GM23338 (cell line): ENCODE data around the gene PYGO2. TPM values are rescaled to one million over a fixed set of nuclear protein-coding genes. Genes with fewer than 3 reads are reported as not detected.

Experiments
- ATAC-seq: fragments of 200-7000 bp; cut with Tn5 transposase; 3 replicates; pipeline ENCODE4 v1.9.1; 2020
- DNase-seq: peaks from one replicate; pipeline ENCODE4 v3.0.0-alpha.2; 2015; ENCODE audit warnings: low spot score
- H2AFZ ChIP-seq: fragments of 200-600 bp; sonication (generic); 2 replicates; pipeline ENCODE4 v1.8.0; 2016; ENCODE audit warnings: antibody characterized with exemption, mild to moderate bottlenecking, moderate library complexity
- H3F3A ChIP-seq: fragments of 200-600 bp; sonication (generic); replicated peaks from 2 replicates; pipeline ENCODE4 v1.8.0; 2017; ENCODE audit warnings: antibody characterized with exemption, mixed run types, low read depth
- H3K27ac ChIP-seq: fragments of 200-600 bp; sonication (generic); 2 replicates; pipeline ENCODE4 v1.6.1; 2016; ENCODE audit warnings: low read depth
- H3K27me3 ChIP-seq: fragments of 200-600 bp; sonication (generic); 2 replicates; pipeline ENCODE4 v1.8.0; 2016; ENCODE audit warnings: mild to moderate bottlenecking, mixed run types, moderate library complexity; ENCODE audit not compliant: insufficient read depth
- H3K36me3 ChIP-seq: fragments of 200-600 bp; sonication (generic); 2 replicates; pipeline ENCODE4 v1.8.0; 2016; ENCODE audit warnings: mild to moderate bottlenecking; ENCODE audit not compliant: insufficient read depth
- H3K4me1 ChIP-seq: fragments of 200-600 bp; sonication (generic); 2 replicates; pipeline ENCODE4 v1.8.0; 2016; ENCODE audit warnings: mild to moderate bottlenecking, moderate library complexity; ENCODE audit not compliant: insufficient read depth
- H3K4me2 ChIP-seq: fragments of 200-600 bp; sonication (generic); 2 replicates; pipeline ENCODE4 v1.7.1; 2017; ENCODE audit warnings: mixed run types
- H3K4me3 ChIP-seq: fragments of 200-600 bp; sonication (generic); 2 replicates; pipeline ENCODE4 v1.6.1; 2016; ENCODE audit warnings: mixed run types
- H3K79me2 ChIP-seq: fragments of 200-600 bp; sonication (generic); replicated peaks from 2 replicates; pipeline ENCODE4 v1.8.0; 2017; ENCODE audit warnings: mild to moderate bottlenecking; ENCODE audit not compliant: insufficient read depth
- H3K9me2 ChIP-seq: fragments of 200-600 bp; sonication (generic); 2 replicates; pipeline ENCODE4 v1.8.0; 2017; ENCODE audit not compliant: insufficient read depth
- H4K20me1 ChIP-seq: fragments of 200-600 bp; sonication (generic); replicated peaks from 2 replicates; pipeline ENCODE4 v1.8.0; 2017; ENCODE audit warnings: mild to moderate bottlenecking; ENCODE audit not compliant: insufficient read depth
- H3K27ac Mint-ChIP-seq: 2 replicates; pipeline ENCODE4 v1.8.0; 2020; ENCODE audit warnings: inconsistent platforms, mild to moderate bottlenecking, moderate library complexity, mixed read lengths
- H3K27me3 Mint-ChIP-seq: 3 replicates; pipeline ENCODE4 v1.8.0; 2022; ENCODE audit warnings: low read depth, mild to moderate bottlenecking, moderate library complexity, mixed read lengths, inconsistent platforms; ENCODE audit not compliant: insufficient read depth, poor library complexity
- H3K36me3 Mint-ChIP-seq: 3 replicates; pipeline ENCODE4 v1.8.0; 2021; ENCODE audit warnings: low read depth, mild to moderate bottlenecking, inconsistent platforms, moderate library complexity, mixed read lengths
- H3K4me1 Mint-ChIP-seq: 3 replicates; pipeline ENCODE4 v1.8.0; 2020; ENCODE audit warnings: mild to moderate bottlenecking, inconsistent platforms, mixed read lengths
- H3K4me3 Mint-ChIP-seq: 3 replicates; pipeline ENCODE4 v1.8.0; 2021; ENCODE audit warnings: moderate library complexity, mild to moderate bottlenecking, inconsistent platforms, mixed read lengths
- H3K9me3 Mint-ChIP-seq: 3 replicates; pipeline ENCODE4 v1.8.0; 2020; ENCODE audit warnings: moderate library complexity, mild to moderate bottlenecking, inconsistent platforms, mixed read lengths
- CREB1 ChIP-seq: fragments of 250-450 bp; sonication (Bioruptor Pico); IDR thresholded peaks from 2 replicates; pipeline ENCODE4 v1.5.0; 2020; ENCODE audit warnings: low read depth, mild to moderate bottlenecking, moderate library complexity
- EZH2 ChIP-seq: fragments of 200-600 bp; sonication (generic); IDR thresholded peaks from one replicate; pipeline ENCODE4 v1.8.0; 2017; ENCODE audit warnings: antibody characterized with exemption, mild to moderate bottlenecking, low read depth; ENCODE audit not compliant: unreplicated experiment
- EZH2phosphoT487 ChIP-seq: fragments of 200-600 bp; sonication (generic); IDR thresholded peaks from one replicate; pipeline ENCODE4 v1.8.1; 2018; ENCODE audit warnings: antibody characterized with exemption; ENCODE audit not compliant: unreplicated experiment
- JUNB ChIP-seq: IDR thresholded peaks from one replicate; pipeline ENCODE4 v1.6.1; 2016; ENCODE audit warnings: antibody characterized with exemption; ENCODE audit not compliant: unreplicated experiment
- NANOG ChIP-seq: IDR thresholded peaks from 2 replicates; pipeline ENCODE4 v1.6.1; 2016; ENCODE audit warnings: antibody characterized with exemption, borderline replicate concordance
- POLR2AphosphoS5 ChIP-seq: IDR thresholded peaks from 2 replicates; pipeline ENCODE4 v1.6.1; 2016; ENCODE audit warnings: antibody characterized with exemption, low read depth
- STAT1 ChIP-seq: IDR thresholded peaks from one replicate; pipeline ENCODE4 v1.6.1; 2016; ENCODE audit warnings: antibody characterized with exemption; ENCODE audit not compliant: unreplicated experiment
- ZNF114 ChIP-seq: fragments of 250-450 bp; sonication (Bioruptor Pico); IDR thresholded peaks from 2 replicates; pipeline ENCODE4 v1.5.0; 2020; ENCODE audit warnings: mild to moderate bottlenecking, moderate library complexity
- ZNF331 ChIP-seq: fragments of 250-450 bp; sonication (Bioruptor Pico); IDR thresholded peaks from 2 replicates; pipeline ENCODE4 v1.5.0; 2020; ENCODE audit warnings: low read depth, mild to moderate bottlenecking, moderate library complexity
- polyA plus RNA-seq: library from polyadenylated mRNA; unstranded; fragments of >200 nt; fragmentation: Nextera tagmentation; extraction: Ambion mirVana; gene quantifications from 2 replicates; pipeline ENCODE4 v1.2.1, GENCODE V29; 2016
- total RNA-seq: library from RNA; depleted of rRNA; stranded (reverse); fragments of >200 nt; shearing (Covaris generic); gene quantifications from 2 replicates; pipeline ENCODE4 v1.2.3, GENCODE V29; 2014
- TF ChIP-seq, protein P1 (sequence below): fragments of 250-450 bp; sonication (Bioruptor Pico); IDR thresholded peaks from 2 replicates; pipeline ENCODE4 v1.5.0; 2020; ENCODE audit warnings: mild to moderate bottlenecking, moderate library complexity
- TF ChIP-seq, protein P2 (sequence below): IDR thresholded peaks from one replicate; pipeline ENCODE4 v1.6.1; 2018; ENCODE audit warnings: antibody characterized with exemption; ENCODE audit not compliant: unreplicated experiment
- TF ChIP-seq, protein P3 (sequence below), 2 experiments: fragments of 200-600 bp in 1 of 2; sonication (generic) in 1 of 2; conservative IDR thresholded peaks; 2 replicates each; pipeline versions ENCODE4 v1.5.1 to v1.6.1; 2016 to 2017; ENCODE audit warnings: antibody characterized with exemption in 2 of 2, low read depth in 2 of 2, mild to moderate bottlenecking in 2 of 2, moderate library complexity in 1 of 2
- TF ChIP-seq, protein P4 (sequence below): IDR thresholded peaks from 2 replicates; pipeline ENCODE4 v1.6.1; 2016; ENCODE audit warnings: antibody characterized with exemption

PYGO2 gene
- total and polyA plus RNA-seq, 2 experiments from 2014 or later, result 11.0 to 29.0 TPM

- H3K27ac Mint-ChIP-seq, result no peak overlapping the region
- no peak overlapping the region for H3K4me2 ChIP-seq
- no peaks in the 10 kb centered on the region for H4K20me1 ChIP-seq
Observed at GRCh38 chr1:154911691-154912550, 49.7 kb downstream of the PYGO2 start.

More at GRCh38 chr1:154911691-154912550, 49.7 kb downstream of the PYGO2 start:
- no peak overlapping the region for H3K4me3 Mint-ChIP-seq
- peaks cover 3% of the 10 kb centered on the region; the same call in 2 of the 3 replicates for H3K4me1 Mint-ChIP-seq
- Histone ChIP-seq H3K4me3 (no peak overlapping the region), H3K36me3 (peaks cover 5% of the 10 kb centered on the region; the same call in 1 of the 2 replicates), H3F3A (no peaks in the 10 kb centered on the region), H3K9me2 (peaks cover 7% of the 10 kb centered on the region; the same call in 1 of the 2 replicates), H3K79me2 (no peaks in the 10 kb centered on the region), H3K27me3 (no peaks in the 10 kb centered on the region), H3K27ac (no peak overlapping the region), H2AFZ (no peak overlapping the region), H3K4me1 (no peaks in the 10 kb centered on the region)
- H3K9me3 Mint-ChIP-seq, result peaks cover 22% of the 10 kb centered on the region
- H3K36me3 Mint-ChIP-seq, result peaks cover 8% of the 10 kb centered on the region; the same call in 2 of the 3 replicates
- DNase-seq (no peak), ATAC-seq (no peak; the same call in 2 of the 3 replicates)
- TF ChIP-seq, protein P1, sequence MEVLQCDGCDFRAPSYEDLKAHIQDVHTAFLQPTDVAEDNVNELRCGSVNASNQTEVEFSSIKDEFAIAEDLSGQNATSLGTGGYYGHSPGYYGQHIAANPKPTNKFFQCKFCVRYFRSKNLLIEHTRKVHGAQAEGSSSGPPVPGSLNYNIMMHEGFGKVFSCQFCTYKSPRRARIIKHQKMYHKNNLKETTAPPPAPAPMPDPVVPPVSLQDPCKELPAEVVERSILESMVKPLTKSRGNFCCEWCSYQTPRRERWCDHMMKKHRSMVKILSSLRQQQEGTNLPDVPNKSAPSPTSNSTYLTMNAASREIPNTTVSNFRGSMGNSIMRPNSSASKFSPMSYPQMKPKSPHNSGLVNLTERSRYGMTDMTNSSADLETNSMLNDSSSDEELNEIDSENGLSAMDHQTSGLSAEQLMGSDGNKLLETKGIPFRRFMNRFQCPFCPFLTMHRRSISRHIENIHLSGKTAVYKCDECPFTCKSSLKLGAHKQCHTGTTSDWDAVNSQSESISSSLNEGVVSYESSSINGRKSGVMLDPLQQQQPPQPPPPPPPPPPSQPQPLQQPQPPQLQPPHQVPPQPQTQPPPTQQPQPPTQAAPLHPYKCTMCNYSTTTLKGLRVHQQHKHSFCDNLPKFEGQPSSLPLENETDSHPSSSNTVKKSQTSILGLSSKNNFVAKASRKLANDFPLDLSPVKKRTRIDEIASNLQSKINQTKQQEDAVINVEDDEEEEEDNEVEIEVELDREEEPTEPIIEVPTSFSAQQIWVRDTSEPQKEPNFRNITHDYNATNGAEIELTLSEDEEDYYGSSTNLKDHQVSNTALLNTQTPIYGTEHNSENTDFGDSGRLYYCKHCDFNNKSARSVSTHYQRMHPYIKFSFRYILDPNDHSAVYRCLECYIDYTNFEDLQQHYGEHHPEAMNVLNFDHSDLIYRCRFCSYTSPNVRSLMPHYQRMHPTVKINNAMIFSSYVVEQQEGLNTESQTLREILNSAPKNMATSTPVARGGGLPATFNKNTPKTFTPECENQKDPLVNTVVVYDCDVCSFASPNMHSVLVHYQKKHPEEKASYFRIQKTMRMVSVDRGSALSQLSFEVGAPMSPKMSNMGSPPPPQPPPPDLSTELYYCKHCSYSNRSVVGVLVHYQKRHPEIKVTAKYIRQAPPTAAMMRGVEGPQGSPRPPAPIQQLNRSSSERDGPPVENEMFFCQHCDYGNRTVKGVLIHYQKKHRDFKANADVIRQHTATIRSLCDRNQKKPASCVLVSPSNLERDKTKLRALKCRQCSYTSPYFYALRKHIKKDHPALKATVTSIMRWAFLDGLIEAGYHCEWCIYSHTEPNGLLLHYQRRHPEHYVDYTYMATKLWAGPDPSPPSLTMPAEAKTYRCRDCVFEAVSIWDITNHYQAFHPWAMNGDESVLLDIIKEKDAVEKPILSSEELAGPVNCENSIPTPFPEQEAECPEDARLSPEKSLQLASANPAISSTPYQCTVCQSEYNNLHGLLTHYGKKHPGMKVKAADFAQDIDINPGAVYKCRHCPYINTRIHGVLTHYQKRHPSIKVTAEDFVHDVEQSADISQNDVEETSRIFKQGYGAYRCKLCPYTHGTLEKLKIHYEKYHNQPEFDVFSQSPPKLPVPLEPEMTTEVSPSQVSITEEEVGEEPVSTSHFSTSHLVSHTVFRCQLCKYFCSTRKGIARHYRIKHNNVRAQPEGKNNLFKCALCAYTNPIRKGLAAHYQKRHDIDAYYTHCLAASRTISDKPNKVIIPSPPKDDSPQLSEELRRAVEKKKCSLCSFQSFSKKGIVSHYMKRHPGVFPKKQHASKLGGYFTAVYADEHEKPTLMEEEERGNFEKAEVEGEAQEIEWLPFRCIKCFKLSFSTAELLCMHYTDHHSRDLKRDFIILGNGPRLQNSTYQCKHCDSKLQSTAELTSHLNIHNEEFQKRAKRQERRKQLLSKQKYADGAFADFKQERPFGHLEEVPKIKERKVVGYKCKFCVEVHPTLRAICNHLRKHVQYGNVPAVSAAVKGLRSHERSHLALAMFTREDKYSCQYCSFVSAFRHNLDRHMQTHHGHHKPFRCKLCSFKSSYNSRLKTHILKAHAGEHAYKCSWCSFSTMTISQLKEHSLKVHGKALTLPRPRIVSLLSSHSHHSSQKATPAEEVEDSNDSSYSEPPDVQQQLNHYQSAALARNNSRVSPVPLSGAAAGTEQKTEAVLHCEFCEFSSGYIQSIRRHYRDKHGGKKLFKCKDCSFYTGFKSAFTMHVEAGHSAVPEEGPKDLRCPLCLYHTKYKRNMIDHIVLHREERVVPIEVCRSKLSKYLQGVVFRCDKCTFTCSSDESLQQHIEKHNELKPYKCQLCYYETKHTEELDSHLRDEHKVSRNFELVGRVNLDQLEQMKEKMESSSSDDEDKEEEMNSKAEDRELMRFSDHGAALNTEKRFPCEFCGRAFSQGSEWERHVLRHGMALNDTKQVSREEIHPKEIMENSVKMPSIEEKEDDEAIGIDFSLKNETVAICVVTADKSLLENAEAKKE (CRISPR knock-in tag), result no peak
- TF ChIP-seq STAT1 (no peak), ZNF331 (no peak), EZH2 (no peak), ZNF114 (CRISPR knock-in tag) (no peak), NANOG (no peak), POLR2AphosphoS5 (no peak), JUNB (no peak), EZH2phosphoT487 (no peak), CREB1 (CRISPR knock-in tag) (no peak)
- TF ChIP-seq, protein P2, sequence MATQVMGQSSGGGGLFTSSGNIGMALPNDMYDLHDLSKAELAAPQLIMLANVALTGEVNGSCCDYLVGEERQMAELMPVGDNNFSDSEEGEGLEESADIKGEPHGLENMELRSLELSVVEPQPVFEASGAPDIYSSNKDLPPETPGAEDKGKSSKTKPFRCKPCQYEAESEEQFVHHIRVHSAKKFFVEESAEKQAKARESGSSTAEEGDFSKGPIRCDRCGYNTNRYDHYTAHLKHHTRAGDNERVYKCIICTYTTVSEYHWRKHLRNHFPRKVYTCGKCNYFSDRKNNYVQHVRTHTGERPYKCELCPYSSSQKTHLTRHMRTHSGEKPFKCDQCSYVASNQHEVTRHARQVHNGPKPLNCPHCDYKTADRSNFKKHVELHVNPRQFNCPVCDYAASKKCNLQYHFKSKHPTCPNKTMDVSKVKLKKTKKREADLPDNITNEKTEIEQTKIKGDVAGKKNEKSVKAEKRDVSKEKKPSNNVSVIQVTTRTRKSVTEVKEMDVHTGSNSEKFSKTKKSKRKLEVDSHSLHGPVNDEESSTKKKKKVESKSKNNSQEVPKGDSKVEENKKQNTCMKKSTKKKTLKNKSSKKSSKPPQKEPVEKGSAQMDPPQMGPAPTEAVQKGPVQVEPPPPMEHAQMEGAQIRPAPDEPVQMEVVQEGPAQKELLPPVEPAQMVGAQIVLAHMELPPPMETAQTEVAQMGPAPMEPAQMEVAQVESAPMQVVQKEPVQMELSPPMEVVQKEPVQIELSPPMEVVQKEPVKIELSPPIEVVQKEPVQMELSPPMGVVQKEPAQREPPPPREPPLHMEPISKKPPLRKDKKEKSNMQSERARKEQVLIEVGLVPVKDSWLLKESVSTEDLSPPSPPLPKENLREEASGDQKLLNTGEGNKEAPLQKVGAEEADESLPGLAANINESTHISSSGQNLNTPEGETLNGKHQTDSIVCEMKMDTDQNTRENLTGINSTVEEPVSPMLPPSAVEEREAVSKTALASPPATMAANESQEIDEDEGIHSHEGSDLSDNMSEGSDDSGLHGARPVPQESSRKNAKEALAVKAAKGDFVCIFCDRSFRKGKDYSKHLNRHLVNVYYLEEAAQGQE, result no peak
- TF ChIP-seq, protein P3, sequence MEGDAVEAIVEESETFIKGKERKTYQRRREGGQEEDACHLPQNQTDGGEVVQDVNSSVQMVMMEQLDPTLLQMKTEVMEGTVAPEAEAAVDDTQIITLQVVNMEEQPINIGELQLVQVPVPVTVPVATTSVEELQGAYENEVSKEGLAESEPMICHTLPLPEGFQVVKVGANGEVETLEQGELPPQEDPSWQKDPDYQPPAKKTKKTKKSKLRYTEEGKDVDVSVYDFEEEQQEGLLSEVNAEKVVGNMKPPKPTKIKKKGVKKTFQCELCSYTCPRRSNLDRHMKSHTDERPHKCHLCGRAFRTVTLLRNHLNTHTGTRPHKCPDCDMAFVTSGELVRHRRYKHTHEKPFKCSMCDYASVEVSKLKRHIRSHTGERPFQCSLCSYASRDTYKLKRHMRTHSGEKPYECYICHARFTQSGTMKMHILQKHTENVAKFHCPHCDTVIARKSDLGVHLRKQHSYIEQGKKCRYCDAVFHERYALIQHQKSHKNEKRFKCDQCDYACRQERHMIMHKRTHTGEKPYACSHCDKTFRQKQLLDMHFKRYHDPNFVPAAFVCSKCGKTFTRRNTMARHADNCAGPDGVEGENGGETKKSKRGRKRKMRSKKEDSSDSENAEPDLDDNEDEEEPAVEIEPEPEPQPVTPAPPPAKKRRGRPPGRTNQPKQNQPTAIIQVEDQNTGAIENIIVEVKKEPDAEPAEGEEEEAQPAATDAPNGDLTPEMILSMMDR (conservative IDR thresholded peaks at IDR 0.05; ENCODE audit: low read depth in 2 of 2), result no peak
- TF ChIP-seq, protein P4, sequence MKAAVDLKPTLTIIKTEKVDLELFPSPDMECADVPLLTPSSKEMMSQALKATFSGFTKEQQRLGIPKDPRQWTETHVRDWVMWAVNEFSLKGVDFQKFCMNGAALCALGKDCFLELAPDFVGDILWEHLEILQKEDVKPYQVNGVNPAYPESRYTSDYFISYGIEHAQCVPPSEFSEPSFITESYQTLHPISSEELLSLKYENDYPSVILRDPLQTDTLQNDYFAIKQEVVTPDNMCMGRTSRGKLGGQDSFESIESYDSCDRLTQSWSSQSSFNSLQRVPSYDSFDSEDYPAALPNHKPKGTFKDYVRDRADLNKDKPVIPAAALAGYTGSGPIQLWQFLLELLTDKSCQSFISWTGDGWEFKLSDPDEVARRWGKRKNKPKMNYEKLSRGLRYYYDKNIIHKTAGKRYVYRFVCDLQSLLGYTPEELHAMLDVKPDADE, result no peak
- H3K27me3 Mint-ChIP-seq, result peaks cover 10% of the 10 kb centered on the region
